Omental fat pad (tissue), 4 donors: ENCODE measurements around the gene FFAR2. TPM values are rescaled to one million over a fixed set of nuclear protein-coding genes. Genes with fewer than 3 reads are reported as not detected.
"Not testable (repeated sequence)": the region's sequence is repeated elsewhere in the genome, so short reads cannot be mapped to it uniquely, and the experiment has no call there.

Source experiments
- ATAC-seq: fragments of 150-250 bp; one replicate; pipeline ENCODE4 v1.9.1; 2016; ENCODE audit warnings: mild to moderate bottlenecking, moderate library complexity; ENCODE audit not compliant: low FRiP score
- DNase-seq: peaks from one replicate; pipeline ENCODE4 v3.0.0-alpha.2; 2019; ENCODE audit warnings: low spot score
- CTCF ChIP-seq, 3 donors: fragments of 450-650 bp; IDR thresholded peaks; one replicate each; pipeline ENCODE4 v1.5.1; 2016 to 2017; ENCODE audit warnings: antibody characterized with exemption in 3 of 3, mild to moderate bottlenecking in 3 of 3, moderate library complexity in 2 of 3
- total RNA-seq, 4 donors: library from RNA; depleted of rRNA; stranded (reverse); fragments of >200 nt; gene quantifications; one replicate each; pipeline ENCODE4 v1.1.0, GENCODE V29; 2016

The FFAR2 gene
- total RNA-seq: 1 to 10 TPM in 1 of 4 donors, under 1 TPM in 3; 0.46 to 4.4 (median 0.80) TPM

- no peak for TF ChIP-seq CTCF (IDR thresholded peaks at IDR 0.05)
- ATAC-seq (no peak), DNase-seq (no peak)
Observed at GRCh38 chr19:35447606-35448469, at the start of gene FFAR2. FFAR2 (plus strand) TSS chr19:35448257; CDS start chr19:35449715, 1,458 bp downstream.

- DNase-seq (no peak), ATAC-seq (no peak)
- no peak for TF ChIP-seq CTCF (IDR thresholded peaks at IDR 0.05)
Observed at GRCh38 chr19:35398570-35398969, 49.5 kb upstream of the FFAR2 start.

- DNase-seq: no peak
- ATAC-seq: no peak
- TF ChIP-seq CTCF (IDR thresholded peaks at IDR 0.05): no peak
Observed at GRCh38 chr19:35399231-35399630, 48.8 kb upstream of the FFAR2 start.

GRCh38 chr19:35399948-35400772 is 47.9 kb upstream of the FFAR2 start:
- no peak for ATAC-seq
- TF ChIP-seq CTCF (IDR thresholded peaks at IDR 0.05): no peak
- DNase-seq: no peak

GRCh38 chr19:35400773-35401100 is 47.3 kb upstream of the FFAR2 start:
- TF ChIP-seq CTCF (IDR thresholded peaks at IDR 0.05): no peak
- DNase-seq (no peak), ATAC-seq (no peak)

- not testable (repeated sequence) for ATAC-seq, DNase-seq
Observed at GRCh38 chr19:35401416-35401815, 46.6 kb upstream of the FFAR2 start.

GRCh38 chr19:35403116-35403760 is 44.8 kb upstream of the FFAR2 start:
- ATAC-seq (no peak), DNase-seq (no peak)
- TF ChIP-seq CTCF (IDR thresholded peaks at IDR 0.05): no peak
